Astrocyte (in vitro differentiated cells and primary cell): ENCODE results near the gene LAYN.

Experiments
- CTCF ChIP-seq: IDR thresholded peaks from 2 replicates; pipeline ENCODE4 v1.5.1; 2011; ENCODE audit warnings: low read depth, mild to moderate bottlenecking, inconsistent platforms, low read length, moderate library complexity; ENCODE audit not compliant: insufficient read depth
- EZH2 ChIP-seq: IDR thresholded peaks from 2 replicates; pipeline ENCODE4 v1.6.1; 2012; ENCODE audit warnings: mild to moderate bottlenecking, low read length, inconsistent platforms; ENCODE audit not compliant: insufficient read depth

GRCh38 chr11:111512296-111513239 lies 28.0 kb upstream of the LAYN start, which contains the start of gene BTG4:
- no peak for TF ChIP-seq CTCF
- no peak for TF ChIP-seq EZH2
